Superior temporal gyrus (tissue), 1 donor: ENCODE results near the gene AMPD3.

Experiments
- DNase-seq: peaks from one replicate; pipeline ENCODE4 v3.0.0-alpha.2; 2016; ENCODE audit errors: extremely low spot score

Gene AMPD3

DNA sequence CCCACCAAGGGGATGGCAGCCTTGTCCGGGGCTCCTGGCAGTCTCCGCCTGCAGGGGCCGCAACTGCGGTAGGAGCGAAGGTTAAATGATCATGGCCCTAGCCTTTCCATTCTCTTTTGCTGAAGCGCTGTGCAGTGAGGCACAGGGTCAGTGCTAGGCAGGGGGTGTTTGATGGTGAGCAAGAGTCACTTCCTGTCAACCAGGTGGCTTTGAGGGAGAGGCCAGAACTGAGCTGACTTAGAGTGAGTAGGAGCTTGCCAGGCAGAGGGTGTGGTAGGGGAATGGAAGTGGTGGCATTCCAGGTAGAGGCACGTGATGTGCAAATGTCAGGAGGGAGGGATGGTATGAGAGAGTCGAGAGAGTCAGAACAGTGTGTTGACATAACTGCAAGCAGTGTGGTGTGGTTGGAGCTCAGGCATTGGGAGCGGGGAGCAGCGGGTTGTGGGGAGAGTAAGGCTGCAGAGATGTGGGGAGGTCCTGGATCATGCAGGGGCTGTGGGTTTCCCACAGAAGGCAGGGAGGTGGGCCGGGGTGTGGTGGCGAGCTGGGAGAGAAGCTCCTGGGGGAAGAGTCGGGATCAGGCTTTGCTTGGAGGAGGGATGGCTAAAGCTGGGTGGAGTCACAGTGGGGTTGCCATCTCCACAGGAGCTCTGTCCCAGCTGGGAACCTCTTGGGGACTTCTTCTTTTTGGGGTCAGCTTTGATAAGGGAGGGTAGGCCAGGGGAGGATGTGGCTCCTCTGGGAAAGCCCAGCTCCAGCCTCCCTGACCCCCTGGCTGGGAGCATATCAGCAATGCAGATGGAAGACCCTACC lies 33.3 kb downstream of the AMPD3 start:
- no peak for DNase-seq

DNA sequence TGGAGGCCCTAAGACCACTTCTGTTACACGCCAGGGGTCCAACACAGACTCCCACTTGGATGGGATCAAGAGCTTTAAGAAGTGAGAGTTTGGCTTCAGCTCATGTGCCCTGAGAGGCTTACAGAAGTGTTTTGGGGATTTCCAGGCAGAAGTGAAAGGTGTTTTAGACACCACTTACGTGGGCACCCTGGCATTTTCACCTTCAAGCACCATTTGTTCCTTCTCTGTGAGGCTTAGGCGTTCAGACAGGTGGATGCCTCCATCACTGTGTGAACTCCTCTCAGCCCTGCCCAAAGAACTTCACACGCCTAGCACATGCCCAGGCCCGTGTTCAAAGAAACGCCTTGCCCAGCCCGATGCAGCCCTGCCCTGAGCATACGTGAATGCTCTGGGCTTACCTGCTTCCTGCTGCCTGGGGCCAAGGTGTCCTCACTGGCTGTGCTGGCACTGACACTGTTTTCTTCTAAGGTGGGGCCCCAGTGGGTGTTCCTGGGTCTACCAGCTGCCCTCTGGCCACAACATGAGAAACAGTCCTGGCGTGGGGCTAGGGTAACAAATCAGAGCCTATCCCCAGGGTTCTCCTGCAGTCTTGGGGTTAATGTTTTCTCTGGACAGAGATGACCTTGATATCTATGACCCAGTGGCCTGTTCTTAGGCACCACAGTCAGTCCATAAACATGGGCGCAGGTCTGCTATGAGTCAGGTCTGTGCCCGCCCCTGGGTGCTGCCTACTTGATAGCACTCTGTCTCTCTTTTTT lies 34.0 kb downstream of the AMPD3 start:
- DNase-seq, result no peak

DNA sequence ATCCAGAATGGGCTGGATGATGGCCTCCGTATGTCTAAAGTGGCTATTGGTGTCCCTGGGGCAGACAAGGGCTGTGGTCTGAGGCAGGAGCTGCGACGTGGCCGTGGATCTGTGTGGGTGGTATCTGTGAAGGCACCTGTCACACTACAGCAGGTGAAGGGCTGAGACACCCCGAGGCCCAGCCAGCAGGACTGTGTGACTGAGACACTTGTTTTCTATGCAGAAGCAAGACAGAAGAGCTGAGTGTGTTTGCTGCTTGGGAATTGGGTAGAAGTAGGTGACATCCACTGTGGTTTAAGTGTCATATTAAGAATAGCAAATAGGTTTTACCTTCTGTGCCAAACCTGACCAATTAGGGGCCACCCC lies 35.0 kb downstream of the AMPD3 start:
- no peak for DNase-seq

DNA sequence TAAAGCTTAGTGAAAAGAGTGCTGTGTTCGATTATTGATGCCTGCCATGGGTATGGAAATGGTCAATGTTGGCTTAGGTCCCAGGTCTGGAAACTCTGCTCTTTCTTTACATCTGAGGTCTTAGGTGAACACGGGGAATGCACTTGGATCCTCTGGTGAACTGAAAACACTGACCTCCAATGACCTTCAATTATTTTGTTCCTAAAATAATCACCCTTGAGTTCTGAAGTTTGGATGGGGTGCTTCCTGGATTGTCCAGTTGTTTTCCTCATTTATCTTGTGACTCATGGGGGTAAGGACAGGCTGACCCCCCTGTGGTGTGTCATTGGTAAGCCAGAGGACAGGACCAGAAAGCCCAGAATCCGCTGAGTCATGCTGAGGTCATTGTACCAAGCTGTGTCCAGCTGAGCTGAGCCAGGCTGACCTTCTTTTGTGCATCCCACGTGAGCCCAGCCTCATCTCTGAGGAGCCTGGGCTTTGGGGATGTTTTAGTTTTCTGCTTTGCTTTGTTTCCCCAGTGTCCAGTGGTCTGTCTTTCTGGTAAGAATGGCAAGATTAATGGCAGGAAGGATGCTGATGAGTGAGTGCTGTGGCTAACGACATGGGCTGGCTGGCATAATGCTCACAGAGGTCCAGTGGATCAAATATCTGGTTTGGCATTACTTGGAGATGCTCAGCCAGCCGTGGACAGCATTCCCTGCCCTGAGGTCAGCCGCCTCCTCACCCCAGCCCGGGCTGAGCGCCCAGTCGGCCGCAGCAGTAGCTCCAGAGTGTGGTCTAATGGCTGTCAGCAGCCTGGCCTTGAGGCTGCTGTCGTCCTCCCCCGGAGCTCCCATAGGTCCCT lies 35.6 kb downstream of the AMPD3 start:
- DNase-seq, result peak; percentile 96

DNA sequence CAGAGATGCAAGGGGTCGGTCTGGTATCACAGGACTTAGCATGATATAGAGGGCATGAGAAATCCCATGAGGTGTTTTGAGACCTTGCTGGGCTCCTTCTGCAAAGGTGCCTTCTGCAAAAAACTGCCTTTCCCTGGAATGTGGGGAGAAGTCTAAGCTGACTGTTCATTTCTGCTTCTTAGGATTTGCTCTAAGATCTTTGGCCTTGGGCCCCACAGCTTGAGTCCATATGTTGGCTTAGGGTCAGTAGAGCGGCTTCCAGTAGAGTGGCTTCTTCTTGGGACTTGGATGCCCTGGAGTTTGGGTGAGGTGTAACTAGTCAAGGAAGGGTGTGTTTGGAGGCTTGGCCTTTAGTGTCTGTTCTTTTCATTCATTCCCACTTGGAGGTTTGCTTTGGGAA lies 37.0 kb downstream of the AMPD3 start:
- no peak for DNase-seq

DNA sequence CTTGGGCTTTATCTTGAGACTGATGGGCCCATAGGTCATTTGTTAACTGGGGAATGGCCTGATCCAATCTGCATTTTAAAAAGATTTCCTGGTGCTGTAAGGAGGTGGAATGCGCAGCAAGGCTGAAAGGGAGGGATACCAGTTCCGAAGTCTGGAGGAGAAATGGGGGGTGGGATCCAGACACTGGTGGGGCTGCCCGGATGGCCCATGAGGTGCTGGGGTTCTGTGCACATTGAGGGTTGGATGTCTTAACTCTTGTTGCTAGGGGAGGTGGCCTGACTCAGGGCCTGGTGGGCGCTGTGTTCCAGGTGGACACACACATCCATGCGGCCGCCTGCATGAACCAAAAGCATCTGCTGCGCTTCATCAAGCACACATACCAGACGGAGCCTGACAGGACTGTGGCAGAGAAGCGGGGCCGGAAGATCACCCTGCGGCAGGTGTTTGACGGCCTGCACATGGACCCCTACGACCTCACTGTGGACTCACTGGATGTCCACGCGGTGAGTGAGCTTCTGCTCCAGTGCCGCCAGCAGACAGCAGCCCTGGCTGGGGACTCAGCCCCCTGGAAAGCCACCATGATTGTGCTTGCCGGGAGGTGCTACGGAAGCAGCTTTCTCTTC lies 38.1 kb downstream of the AMPD3 start:
- DNase-seq, result no peak

DNA sequence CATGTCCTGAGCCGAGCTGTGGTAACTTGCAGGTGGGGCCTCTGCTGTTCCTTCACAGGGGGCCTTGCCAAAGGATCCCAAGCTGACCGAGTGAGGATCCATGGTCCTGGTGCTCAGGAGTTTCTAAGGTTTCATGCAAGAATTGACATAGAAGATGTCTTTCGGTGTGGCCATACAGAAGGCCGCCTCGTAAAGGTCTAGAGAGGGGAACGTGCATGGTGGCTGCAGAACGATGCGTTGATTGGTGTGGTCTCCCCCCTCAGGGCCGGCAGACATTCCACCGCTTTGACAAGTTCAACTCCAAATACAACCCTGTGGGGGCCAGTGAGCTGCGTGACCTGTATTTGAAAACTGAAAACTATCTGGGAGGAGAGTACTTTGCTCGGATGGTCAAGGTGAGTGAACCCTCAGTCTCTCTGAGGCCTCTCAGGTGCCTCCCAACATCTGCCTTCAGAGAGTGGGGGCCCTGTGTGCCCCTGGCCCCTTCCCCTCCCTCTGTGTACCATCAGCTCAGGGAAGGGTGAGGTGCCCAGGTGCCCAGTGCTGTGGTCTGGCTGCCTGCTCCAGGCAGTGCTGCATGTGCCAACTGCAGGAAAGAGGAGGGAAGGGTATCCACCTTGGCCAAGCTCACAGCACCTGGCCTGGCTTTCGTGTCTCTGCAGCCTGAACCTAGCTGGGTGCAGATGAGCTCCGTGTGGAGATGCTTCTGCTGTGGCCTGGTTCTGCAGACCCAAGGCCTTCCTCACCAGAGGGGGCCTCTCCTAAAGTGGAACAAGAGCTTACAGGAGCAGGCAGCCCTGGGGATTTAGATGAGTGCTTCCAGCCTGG lies 39.8 kb downstream of the AMPD3 start:
- no peak for DNase-seq

DNA sequence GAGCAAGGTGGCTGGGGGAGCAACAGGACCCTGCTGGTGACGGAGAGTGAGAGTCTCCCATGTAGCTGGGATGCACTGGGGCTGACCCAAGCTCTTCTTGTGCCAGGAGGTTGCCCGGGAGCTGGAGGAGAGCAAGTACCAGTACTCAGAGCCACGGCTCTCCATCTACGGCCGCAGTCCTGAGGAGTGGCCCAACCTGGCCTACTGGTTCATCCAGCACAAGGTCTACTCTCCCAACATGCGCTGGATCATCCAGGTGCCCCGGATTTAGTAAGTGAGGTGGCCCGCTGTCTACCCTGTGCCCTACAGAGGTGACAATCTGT lies 40.4 kb downstream of the AMPD3 start:
- no peak for DNase-seq

DNA sequence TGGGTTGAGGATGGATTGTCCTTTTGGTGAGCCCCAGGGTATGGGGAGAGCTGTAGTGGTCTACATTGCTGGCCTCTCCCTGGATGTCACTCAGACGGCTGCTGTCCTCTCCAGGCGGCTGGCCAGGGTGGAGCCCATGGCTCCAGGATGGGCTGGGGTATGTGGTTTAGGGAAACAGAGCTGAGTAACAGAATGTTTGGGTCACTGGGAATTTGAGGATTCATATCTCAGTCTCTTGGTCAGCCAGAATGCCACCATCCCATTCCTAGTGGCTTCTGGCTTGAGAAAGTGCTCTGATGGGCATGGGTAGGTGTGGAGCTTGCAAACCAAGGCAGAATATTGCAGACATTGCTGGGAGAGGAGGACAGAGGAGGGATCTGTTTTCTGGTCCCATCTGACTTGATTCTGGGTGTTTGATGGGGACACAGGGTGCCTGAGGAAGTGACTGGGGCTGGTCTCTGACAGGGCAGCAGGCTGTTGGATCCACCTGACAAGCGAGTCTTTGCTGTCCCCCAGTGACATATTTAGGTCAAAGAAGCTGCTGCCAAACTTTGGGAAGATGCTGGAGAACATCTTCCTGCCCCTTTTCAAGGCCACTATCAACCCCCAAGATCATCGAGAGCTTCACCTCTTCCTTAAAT lies 41.4 kb downstream of the AMPD3 start:
- no peak for DNase-seq

DNA sequence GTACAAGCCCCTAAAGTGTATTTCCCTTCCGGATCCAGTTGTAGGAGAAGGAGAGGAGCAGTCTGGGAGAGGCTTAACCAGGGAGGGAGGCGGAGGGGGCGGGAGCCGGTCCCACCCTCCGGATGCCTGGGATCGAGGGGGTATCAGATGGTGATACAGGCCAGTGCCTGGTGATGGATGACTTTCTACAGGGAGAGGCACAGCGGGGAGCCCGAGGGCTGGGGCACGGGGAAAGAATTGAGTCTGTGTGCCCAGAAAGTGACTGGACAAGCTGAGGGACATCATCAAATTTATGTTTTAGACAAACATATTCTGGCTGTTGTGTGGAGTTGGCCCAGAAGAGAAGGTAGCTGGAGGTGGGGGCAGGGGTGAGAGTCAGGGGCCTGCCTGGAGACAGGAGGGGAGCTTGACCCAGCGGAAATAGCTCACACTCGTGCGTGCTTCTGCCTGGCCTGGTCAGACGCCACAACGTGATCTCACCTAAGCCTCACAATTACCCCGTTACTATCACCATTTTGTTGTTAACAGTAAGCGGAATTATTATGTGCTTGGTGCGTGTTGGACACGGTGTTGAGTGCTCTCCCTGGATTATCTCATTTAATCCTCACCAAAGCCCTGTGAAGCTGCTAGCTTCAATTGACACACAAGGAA lies 42.4 kb downstream of the AMPD3 start:
- no peak for DNase-seq

DNA sequence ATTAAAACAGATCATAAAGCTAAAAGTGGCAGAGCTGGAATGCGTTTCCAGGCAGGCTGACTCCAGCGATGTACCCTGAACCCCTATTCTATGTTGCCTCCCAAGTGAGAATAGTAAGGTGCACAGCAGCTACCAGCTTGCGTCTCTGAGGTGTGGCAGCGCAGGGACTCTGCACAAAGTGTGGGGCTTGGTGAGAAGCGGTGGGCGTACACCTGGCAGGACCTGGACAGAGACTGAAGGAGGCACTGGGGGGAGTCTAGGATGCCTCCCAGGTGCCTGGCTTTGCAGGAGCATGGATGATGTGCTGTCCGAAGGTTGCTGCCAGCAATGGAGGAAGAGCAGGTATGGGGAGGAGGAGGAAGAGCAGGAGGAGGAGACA lies 42.9 kb downstream of the AMPD3 start:
- DNase-seq, result no peak

DNA sequence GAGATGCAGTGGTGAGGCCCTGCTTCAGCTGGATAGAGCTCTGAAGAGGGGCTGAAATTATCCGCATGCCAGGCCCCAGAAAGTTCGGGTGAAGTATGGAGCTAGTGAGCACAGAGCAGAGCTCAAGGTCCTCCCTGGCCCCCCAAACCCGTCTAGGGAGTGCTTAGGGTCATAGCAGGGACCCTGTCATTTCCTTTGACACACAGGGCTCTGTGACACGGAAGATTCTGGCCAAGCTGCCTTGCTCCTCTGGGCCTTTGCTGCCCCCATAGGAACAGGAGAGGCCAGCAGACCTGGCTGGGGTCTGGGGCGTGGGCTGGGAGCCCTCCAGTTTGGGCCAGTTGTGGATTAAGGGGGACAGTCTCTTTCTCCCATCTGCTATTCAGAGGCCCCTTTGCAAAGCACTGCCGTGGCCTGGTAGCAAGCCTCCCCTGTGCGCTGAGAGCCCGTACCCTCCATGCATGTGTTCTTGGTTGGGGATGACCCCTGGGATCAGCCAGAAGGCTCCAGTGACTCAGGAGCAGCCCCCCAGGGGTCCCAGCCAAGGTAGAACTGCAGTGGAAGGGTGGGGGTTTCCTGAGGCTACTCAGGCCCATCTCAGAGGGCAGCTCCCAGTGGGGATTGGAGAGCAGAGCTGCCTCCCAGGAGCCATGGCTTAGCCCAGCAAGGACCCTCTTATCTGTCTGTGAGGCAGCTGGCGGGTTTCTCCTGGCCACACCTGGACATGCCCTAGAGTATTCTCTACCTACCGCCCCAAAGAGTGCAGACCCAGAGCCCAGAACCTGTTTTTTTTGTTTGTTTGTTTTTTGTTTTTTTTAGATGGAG lies 43.6 kb downstream of the AMPD3 start:
- DNase-seq, result no peak

DNA sequence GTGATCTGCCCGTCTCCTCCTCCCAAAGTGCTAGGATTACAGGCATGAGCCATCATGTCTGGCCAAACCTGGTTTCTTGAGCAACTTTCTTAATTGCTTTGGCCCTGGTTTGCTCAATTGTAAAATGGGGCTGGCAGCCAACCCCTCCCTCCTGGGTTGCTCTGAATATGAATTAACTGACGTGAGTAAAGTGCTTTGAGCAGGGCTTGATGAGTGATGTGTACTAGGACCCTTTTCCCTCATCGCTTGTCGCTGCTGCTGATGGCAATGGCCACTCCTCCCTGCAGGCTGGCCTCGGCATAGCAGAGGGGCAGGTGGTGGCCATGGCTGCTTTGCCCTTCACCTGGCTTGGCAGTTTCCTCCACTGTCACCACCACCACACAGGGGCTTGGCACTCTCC lies 44.4 kb downstream of the AMPD3 start:
- DNase-seq, result no peak

DNA sequence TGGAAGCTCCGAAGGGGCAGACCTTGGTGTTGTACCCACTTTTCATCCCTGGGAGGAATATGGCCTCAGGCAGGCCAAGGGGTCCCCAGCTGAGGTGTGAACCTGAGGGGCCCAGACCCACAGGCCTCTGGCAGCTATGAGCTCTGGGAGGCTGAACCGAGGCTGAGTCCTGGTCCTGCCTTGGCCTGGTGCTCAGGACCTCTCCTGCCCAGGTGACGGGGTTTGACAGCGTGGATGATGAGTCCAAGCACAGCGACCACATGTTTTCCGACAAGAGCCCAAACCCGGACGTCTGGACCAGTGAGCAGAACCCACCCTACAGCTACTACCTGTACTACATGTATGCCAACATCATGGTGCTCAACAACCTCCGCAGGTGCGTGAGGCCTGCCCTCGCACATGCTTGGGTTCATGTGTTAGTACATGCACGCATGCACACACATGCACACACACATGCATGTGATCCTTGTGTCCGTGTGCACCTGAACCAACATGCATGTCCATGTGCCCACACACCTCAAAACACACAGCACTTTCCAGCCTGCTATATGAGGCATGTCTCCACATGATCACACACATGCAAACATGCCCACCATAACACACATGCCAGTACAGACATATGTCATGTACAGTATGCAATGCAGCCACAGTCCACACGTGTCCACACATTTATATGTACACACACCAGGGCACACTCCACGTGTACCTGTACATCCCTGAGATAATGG lies 45.0 kb downstream of the AMPD3 start:
- no peak for DNase-seq

DNA sequence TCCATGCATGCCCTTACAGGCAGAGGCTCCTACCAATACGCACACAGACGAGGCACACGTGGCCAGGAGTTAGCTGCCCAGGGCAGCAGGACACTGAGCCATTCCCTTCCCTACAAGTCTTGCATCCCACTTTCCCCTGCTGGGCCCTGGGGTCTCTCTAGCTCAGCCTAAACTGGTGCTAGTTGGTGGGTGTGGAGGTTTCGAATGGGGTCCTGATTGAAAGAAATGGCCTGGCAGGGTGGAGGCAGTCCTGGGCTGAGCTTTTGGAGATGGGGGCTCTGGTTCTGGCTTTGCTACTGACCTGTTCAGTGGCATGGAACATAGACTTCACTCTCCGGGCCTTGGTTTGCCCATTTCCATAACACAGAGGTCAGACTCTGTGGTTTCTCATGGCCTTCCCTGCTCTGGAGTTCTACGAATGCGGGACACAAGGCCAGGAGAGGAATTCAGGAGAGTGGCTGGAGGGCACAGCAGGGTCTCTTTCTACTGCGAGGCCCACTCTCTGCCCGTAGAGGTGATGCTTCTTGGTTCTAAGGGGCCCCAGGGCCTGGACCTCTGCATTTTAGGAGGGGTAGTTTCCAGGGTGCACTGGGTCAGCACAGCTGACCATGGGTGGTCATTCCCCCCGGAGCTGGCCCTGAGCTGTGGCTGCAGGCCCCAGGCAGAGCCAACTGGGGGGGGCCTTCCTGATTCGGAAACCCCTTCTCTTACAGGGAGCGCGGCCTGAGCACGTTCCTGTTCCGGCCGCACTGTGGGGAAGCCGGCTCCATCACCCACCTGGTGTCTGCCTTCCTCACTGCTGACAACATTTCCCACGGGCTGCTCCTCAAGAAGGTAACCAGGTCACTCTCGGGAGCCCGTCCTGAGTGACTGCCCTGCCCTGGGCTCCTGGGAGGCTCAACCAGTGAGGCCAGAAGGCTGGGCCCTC lies 46.0 kb downstream of the AMPD3 start:
- no peak for DNase-seq

DNA sequence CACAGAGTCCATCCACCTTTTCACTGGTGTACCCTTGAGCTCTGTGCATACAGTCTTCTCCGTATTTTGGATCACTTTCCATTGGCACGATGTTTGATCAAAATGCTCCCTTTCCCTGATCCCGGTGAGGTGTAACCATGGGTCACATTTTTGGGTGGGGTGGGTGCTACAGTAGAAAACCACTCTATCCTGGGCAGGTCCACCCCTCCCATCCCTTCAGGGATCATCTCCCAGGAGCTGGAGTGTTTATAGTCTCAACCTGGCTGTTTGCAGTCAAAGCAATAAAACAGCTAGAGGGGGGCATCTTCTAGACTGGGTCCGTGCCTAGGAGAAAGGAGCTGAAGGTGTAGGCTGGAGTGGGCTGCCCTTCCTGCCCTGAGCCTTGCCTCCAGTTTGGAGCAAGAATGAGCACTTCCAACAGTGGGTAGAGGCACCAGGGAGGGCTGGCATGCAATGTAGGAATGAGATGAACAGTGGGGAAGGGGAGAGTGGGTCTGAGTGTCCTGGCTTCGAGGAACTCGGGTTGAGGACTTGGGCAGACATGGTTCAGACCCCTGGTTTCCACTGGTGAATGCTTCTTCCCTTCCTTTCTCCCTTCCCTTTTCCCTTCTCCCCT lies 47.1 kb downstream of the AMPD3 start:
- no peak for DNase-seq

DNA sequence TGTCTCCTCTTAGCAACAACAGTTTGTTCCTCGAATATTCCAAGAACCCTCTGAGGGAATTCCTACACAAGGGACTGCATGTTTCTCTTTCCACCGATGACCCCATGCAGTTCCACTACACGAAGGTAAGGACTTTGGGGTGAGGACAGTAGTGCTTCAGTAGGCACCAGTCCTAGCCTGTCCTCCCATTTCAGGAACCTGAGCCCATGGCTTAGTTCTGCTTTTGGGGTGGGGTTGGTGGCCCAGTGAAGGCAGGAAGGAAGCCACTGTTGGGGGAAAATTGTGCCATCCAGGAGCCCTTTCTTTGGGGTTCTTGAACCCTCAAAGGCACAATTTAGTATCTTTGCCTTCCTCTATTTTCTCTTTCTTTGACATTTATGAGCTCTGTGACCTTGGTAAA lies 47.7 kb downstream of the AMPD3 start:
- no peak for DNase-seq
